ENCODE data around the gene KREMEN1. TPM values are rescaled to one million over a fixed set of nuclear protein-coding genes. Genes with fewer than 3 reads are reported as not detected.

KREMEN1 gene
- total RNA-seq, 1 donor from 2014 or later = 7.1 TPM

DNA sequence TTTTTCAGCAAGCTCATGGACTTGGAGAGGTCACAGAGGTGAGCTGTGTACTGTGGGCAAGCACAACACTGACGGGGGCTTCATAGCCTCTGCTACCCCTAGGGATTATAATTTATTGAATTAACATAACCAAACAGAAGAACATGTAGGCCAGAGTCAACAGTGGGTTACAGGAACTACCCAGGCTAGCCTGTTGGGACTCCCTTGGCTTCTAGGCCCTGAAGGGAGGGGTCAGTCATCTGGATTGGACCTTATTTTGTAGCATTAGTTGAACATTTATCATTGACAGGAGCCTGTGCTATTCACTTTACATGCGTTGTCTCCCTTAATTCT is 56.9 kb downstream of the KREMEN1 start:
- DNase-seq (ENCODE audit: low read depth) = no peak
- H3K27me3 ChIP-seq (ENCODE audit: control insufficient read depth, insufficient read depth, low read length) = no peaks in the 10 kb centered on the region
- no peak overlapping the region for H3K4me3 ChIP-seq (ENCODE audit: low read depth, low read length)
- H3K36me3 ChIP-seq (ENCODE audit: control insufficient read depth, insufficient read depth, low read length) = no peaks in the 10 kb centered on the region
- TF ChIP-seq, protein P1, sequence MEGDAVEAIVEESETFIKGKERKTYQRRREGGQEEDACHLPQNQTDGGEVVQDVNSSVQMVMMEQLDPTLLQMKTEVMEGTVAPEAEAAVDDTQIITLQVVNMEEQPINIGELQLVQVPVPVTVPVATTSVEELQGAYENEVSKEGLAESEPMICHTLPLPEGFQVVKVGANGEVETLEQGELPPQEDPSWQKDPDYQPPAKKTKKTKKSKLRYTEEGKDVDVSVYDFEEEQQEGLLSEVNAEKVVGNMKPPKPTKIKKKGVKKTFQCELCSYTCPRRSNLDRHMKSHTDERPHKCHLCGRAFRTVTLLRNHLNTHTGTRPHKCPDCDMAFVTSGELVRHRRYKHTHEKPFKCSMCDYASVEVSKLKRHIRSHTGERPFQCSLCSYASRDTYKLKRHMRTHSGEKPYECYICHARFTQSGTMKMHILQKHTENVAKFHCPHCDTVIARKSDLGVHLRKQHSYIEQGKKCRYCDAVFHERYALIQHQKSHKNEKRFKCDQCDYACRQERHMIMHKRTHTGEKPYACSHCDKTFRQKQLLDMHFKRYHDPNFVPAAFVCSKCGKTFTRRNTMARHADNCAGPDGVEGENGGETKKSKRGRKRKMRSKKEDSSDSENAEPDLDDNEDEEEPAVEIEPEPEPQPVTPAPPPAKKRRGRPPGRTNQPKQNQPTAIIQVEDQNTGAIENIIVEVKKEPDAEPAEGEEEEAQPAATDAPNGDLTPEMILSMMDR (IDR thresholded peaks at IDR 0.05; ENCODE audit: insufficient read depth, low read length, poor library complexity, severe bottlenecking) = no peak

DNA sequence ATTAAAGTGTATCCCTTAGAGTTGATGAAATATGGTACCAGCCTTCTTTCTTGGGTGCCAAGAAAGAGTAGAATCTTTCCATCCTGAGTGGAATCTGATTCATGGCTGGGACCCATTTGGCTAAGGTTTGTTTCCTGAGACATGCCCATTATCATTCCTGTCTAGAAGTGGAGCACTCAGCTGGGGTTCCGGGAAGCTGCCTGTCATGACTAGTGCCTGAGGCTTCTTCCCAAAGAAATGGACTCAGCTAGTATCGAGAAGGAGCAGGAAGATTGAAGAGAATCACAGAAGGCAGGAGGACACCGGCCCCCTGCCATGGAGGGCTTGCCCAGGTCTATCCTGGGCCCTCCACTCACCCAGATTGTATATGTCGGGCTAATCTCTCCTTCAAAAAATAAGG is 57.6 kb downstream of the KREMEN1 start:
- no peak for DNase-seq (ENCODE audit: low read depth)

DNA sequence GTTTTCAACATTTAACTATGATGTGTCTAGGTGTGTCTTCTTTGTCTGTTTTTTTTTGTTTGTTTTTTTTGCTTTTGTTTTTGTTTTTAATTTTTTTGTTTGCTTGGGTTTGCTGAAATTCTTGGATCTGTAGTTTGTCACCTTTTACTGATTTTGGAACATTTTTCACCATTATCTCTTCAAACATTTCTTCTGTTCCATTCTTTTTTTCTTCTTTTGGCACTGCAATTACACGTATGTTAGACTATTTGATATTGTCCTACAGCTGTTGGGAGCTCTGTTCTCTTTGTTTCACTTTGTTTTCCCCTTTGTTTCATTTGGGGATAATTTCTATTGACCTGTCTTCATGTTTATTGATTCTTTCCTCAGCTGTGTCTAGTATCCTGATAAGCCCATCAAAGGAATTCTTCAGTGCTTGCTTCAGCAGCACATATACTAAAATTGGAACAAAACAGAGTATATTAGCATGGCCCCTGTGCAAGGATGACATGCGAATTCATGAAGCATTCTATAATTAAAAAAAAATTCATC is 60.8 kb downstream of the KREMEN1 start:
- H3K36me3 ChIP-seq (ENCODE audit: control insufficient read depth, insufficient read depth, low read length) = no peaks in the 10 kb centered on the region
- TF ChIP-seq, protein P1 (IDR thresholded peaks at IDR 0.05; ENCODE audit: insufficient read depth, low read length, poor library complexity, severe bottlenecking) = no peak
- no peaks in the 10 kb centered on the region for H3K27me3 ChIP-seq (ENCODE audit: control insufficient read depth, insufficient read depth, low read length)
- DNase-seq (ENCODE audit: low read depth) = no peak
- no peak overlapping the region for H3K4me3 ChIP-seq (ENCODE audit: low read depth, low read length)

More for the DNA sequence above, 57.6 kb downstream of the KREMEN1 start:
- H3K27me3 ChIP-seq (ENCODE audit: control insufficient read depth, insufficient read depth, low read length) = no peaks in the 10 kb centered on the region
- H3K36me3 ChIP-seq (ENCODE audit: control insufficient read depth, insufficient read depth, low read length) = no peaks in the 10 kb centered on the region
- TF ChIP-seq, protein P1 (IDR thresholded peaks at IDR 0.05; ENCODE audit: insufficient read depth, low read length, poor library complexity, severe bottlenecking) = no peak
- H3K4me3 ChIP-seq (ENCODE audit: low read depth, low read length) = no peak overlapping the region

DNA sequence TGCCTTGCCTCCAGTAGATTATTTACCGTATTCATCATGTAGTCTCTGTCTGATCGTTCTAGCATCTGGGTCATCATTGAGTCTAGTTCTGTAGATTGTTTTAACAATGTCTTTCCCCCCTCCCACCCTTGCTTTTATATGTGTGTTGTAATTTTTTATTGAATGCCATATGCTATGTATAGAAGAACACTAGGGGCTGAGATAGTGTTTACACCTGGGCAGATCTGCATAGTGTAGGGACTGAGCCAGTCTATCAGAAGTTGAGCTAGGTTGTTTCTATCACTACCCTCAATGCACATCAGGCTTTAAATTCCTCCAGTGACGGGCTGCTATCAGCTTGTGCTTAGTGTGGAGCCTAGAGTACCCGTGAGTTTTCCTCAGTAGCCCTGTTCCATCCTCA is 61.6 kb downstream of the KREMEN1 start:
- Histone ChIP-seq H3K4me3 (ENCODE audit: low read depth, low read length) (no peak overlapping the region), H3K36me3 (ENCODE audit: control insufficient read depth, insufficient read depth, low read length) (no peaks in the 10 kb centered on the region), H3K27me3 (ENCODE audit: control insufficient read depth, insufficient read depth, low read length) (no peaks in the 10 kb centered on the region)
- TF ChIP-seq, protein P1 (IDR thresholded peaks at IDR 0.05; ENCODE audit: insufficient read depth, low read length, poor library complexity, severe bottlenecking) = no peak
- no peak for DNase-seq (ENCODE audit: low read depth)

DNA sequence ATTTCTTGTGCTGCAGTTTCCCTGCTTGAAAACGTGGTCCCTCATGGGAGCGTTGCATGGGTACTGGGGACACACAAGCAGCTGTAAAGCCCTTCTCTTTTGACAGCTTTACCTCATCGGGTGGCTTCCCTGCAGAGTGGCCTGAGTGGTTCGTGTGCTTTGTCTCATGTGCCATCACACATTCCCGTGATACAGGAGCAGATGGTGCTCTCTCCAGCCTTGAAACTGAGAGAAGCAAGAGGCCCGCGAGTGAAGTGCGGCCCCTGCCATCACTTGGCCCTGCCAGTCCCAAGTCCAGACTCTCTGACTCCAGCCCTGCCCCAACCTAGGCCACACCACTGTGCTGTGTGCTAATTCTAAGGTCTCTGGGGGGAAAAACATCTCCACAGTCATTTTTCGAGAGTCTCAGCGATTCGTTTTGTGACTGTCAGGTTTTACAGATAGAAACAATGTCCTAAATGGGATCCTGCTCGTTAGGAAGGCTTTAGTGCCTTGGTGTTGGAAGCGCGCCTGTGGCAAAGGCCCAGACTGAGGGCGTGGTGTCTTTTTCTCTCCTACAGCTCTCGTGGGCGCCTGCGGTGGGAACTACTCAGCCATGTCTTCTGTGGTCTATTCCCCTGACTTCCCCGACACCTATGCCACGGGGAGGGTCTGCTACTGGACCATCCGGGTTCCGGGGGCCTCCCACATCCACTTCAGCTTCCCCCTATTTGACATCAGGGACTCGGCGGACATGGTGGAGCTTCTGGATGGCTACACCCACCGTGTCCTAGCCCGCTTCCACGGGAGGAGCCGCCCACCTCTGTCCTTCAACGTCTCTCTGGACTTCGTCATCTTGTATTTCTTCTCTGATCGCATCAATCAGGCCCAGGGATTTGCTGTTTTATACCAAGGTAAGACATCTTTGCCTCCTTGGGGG is 64.2 kb downstream of the KREMEN1 start:
- Histone ChIP-seq H3K27me3 (ENCODE audit: control insufficient read depth, insufficient read depth, low read length) (no peaks in the 10 kb centered on the region), H3K4me3 (ENCODE audit: low read depth, low read length) (no peak overlapping the region), H3K36me3 (ENCODE audit: control insufficient read depth, insufficient read depth, low read length) (no peaks in the 10 kb centered on the region)
- DNase-seq (ENCODE audit: low read depth) = no peak
- TF ChIP-seq, protein P1 (IDR thresholded peaks at IDR 0.05; ENCODE audit: insufficient read depth, low read length, poor library complexity, severe bottlenecking) = no peak

All from kidney epithelial cell (primary cell).